ENCODE results near the gene RPS19BP1. TPM values are rescaled to one million over a fixed set of nuclear protein-coding genes. Genes with fewer than 3 reads are reported as not detected.

The RPS19BP1 gene
- total RNA-seq, 2 donors from 2014 or later = 65.5 to 70.3 TPM

GRCh38 chr22:39580006-39580441 is 47.5 kb upstream of the RPS19BP1 start:
- H3K36me3 ChIP-seq (ENCODE audit: control insufficient read depth, insufficient read depth, low read length) = no peaks in the 10 kb centered on the region
- no peak overlapping the region for H3K9ac ChIP-seq (ENCODE audit: extremely low read depth, low read length, poor library complexity, severe bottlenecking)
- Mint-ChIP-seq H3K36me3 (ENCODE audit: low read depth) (no peaks in the 10 kb centered on the region), H3K27me3 (ENCODE audit: insufficient read depth) (peaks cover 24% of the 10 kb centered on the region), H3K4me1 (peaks cover 4% of the 10 kb centered on the region), H3K4me3 (no peak overlapping the region), H3K27ac (no peak overlapping the region), H3K9me3 (no peaks in the 10 kb centered on the region)
- no peak overlapping the region for H3K4me3 ChIP-seq (ENCODE audit: low read length)
- peaks cover 13% of the 10 kb centered on the region for H3K27me3 ChIP-seq (ENCODE audit: control insufficient read depth, insufficient read depth, low read length, poor library complexity, severe bottlenecking)
- WGBS, 2 experiments (ENCODE audit: insufficient coverage in 1 of 2, insufficient read length in 1 of 2) = 69 to 83% methylated on average over 5 of the region's 5 CpGs
- DNase-seq = no peak
- TF ChIP-seq, protein P1, sequence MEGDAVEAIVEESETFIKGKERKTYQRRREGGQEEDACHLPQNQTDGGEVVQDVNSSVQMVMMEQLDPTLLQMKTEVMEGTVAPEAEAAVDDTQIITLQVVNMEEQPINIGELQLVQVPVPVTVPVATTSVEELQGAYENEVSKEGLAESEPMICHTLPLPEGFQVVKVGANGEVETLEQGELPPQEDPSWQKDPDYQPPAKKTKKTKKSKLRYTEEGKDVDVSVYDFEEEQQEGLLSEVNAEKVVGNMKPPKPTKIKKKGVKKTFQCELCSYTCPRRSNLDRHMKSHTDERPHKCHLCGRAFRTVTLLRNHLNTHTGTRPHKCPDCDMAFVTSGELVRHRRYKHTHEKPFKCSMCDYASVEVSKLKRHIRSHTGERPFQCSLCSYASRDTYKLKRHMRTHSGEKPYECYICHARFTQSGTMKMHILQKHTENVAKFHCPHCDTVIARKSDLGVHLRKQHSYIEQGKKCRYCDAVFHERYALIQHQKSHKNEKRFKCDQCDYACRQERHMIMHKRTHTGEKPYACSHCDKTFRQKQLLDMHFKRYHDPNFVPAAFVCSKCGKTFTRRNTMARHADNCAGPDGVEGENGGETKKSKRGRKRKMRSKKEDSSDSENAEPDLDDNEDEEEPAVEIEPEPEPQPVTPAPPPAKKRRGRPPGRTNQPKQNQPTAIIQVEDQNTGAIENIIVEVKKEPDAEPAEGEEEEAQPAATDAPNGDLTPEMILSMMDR (conservative IDR thresholded peaks at IDR 0.05) = no peak
- no peak overlapping the region for H3K27ac ChIP-seq (ENCODE audit: low read depth, low read length)
- H3K4me1 ChIP-seq (ENCODE audit: control insufficient read depth, insufficient read depth, low read length) = no peaks in the 10 kb centered on the region
- H3K9me3 ChIP-seq (ENCODE audit: control insufficient read depth, low read length) = no peaks in the 10 kb centered on the region

GRCh38 chr22:39577900-39578299 is 45.4 kb upstream of the RPS19BP1 start:
- 97% methylated on average over 5 to 7 of the region's 7 CpGs for WGBS, 2 experiments (ENCODE audit: insufficient coverage in 1 of 2, insufficient read length in 1 of 2)
- no peaks in the 10 kb centered on the region for H3K36me3 Mint-ChIP-seq (ENCODE audit: low read depth)
- Histone ChIP-seq H3K9ac (ENCODE audit: extremely low read depth, low read length, poor library complexity, severe bottlenecking) (no peak overlapping the region), H3K4me1 (ENCODE audit: control insufficient read depth, insufficient read depth, low read length) (no peaks in the 10 kb centered on the region), H3K27ac (ENCODE audit: low read depth, low read length) (no peak overlapping the region), H3K9me3 (ENCODE audit: control insufficient read depth, low read length) (no peaks in the 10 kb centered on the region), H3K27me3 (ENCODE audit: control insufficient read depth, insufficient read depth, low read length, poor library complexity, severe bottlenecking) (peaks cover 8% of the 10 kb centered on the region), H3K36me3 (ENCODE audit: control insufficient read depth, insufficient read depth, low read length) (no peaks in the 10 kb centered on the region), H3K4me3 (ENCODE audit: low read length) (no peak overlapping the region)
- H3K27ac Mint-ChIP-seq = no peak overlapping the region
- H3K4me3 Mint-ChIP-seq = no peak overlapping the region
- TF ChIP-seq, protein P1 (conservative IDR thresholded peaks at IDR 0.05) = no peak
- no peaks in the 10 kb centered on the region for H3K9me3 Mint-ChIP-seq
- H3K4me1 Mint-ChIP-seq = peaks cover 4% of the 10 kb centered on the region
- peaks cover 10% of the 10 kb centered on the region for H3K27me3 Mint-ChIP-seq (ENCODE audit: insufficient read depth)
- no peak for DNase-seq

- no peaks in the 10 kb centered on the region for H3K4me1 ChIP-seq (ENCODE audit: control insufficient read depth, insufficient read depth, low read length)
- WGBS, 2 experiments (ENCODE audit: insufficient coverage in 1 of 2, insufficient read length in 1 of 2) = 93 to 96% methylated on average over 19 to 21 of the region's 21 CpGs
- TF ChIP-seq, protein P1 (conservative IDR thresholded peaks at IDR 0.05) = no peak
- peaks cover 4% of the 10 kb centered on the region for H3K4me1 Mint-ChIP-seq
- no peaks in the 10 kb centered on the region for H3K36me3 ChIP-seq (ENCODE audit: control insufficient read depth, insufficient read depth, low read length)
- peaks cover 7% of the 10 kb centered on the region for H3K27me3 ChIP-seq (ENCODE audit: control insufficient read depth, insufficient read depth, low read length, poor library complexity, severe bottlenecking)
- H3K4me3 ChIP-seq (ENCODE audit: low read length) = no peak overlapping the region
- H3K27ac ChIP-seq (ENCODE audit: low read depth, low read length) = no peak overlapping the region
- DNase-seq = no peak
- peaks cover 10% of the 10 kb centered on the region for H3K27me3 Mint-ChIP-seq (ENCODE audit: insufficient read depth)
- H3K27ac Mint-ChIP-seq = no peak overlapping the region
- H3K9ac ChIP-seq (ENCODE audit: extremely low read depth, low read length, poor library complexity, severe bottlenecking) = no peak overlapping the region
- H3K9me3 ChIP-seq (ENCODE audit: control insufficient read depth, low read length) = no peaks in the 10 kb centered on the region
- H3K9me3 Mint-ChIP-seq = no peaks in the 10 kb centered on the region
- H3K36me3 Mint-ChIP-seq (ENCODE audit: low read depth) = no peaks in the 10 kb centered on the region
- no peak overlapping the region for H3K4me3 Mint-ChIP-seq
Measured at GRCh38 chr22:39577366-39577765, 44.8 kb upstream of the RPS19BP1 start.
